ENCODE results near the gene YTHDC1. TPM values are rescaled to one million over a fixed set of nuclear protein-coding genes. Genes with fewer than 3 reads are reported as not detected.

The YTHDC1 gene
- total and polyA plus RNA-seq, 2 of the 8 experiments (the other 6 are each of a cell fraction or from before 2014, with no cell fraction given) = 25.7 to 89.5 TPM

- no peak for TF ChIP-seq CTCF (IDR thresholded peaks at IDR 0.05; ENCODE audit: control extremely low read depth in 1 of 3, insufficient read depth in 1 of 3, low read depth in 1 of 3, low read length in 3 of 3)
- TF ChIP-seq GTF2F1 (IDR thresholded peaks at IDR 0.05; ENCODE audit: borderline replicate concordance, low read depth, low read length) = no peak
These were observed 23.7 kb downstream of the YTHDC1 start (continued) for GRCh38 chr4:68326141-68326540.

Data from H1 (cell line).